WI38 (cell line): ENCODE data around the gene PSORS1C2.

Source experiments
- H3K4me3 ChIP-seq: 2 replicates; pipeline ENCODE4 v1.5.1; 2011; ENCODE audit warnings: low read depth, mild to moderate bottlenecking, control low read depth, low read length
- TF ChIP-seq, protein P1 (sequence below): IDR thresholded peaks from 2 replicates; pipeline ENCODE4 v1.5.1; 2012; ENCODE audit warnings: low read depth, mild to moderate bottlenecking, control low read depth, low read length

Gene PSORS1C2

DNA sequence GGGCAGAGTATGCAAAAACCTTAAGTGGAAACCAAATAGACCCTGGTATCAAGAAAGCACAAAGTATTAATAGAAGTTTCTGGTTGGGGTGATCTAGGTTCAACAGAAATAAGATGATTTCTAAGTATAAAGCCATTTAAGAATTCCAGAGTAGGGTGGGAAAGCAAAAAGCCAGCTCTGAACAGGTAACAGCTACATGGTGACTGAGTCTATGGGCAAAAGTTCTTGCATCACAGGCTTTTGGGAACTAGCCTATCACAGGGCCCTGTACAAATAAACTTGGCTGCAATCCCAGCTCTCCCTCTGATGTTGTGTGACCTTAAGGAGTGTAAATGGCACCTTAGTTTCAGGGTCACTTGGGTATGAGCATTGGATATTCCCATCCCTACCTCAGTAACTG lies 25.1 kb upstream of the PSORS1C2 start:
- H3K4me3 ChIP-seq, result no peak overlapping the region

DNA sequence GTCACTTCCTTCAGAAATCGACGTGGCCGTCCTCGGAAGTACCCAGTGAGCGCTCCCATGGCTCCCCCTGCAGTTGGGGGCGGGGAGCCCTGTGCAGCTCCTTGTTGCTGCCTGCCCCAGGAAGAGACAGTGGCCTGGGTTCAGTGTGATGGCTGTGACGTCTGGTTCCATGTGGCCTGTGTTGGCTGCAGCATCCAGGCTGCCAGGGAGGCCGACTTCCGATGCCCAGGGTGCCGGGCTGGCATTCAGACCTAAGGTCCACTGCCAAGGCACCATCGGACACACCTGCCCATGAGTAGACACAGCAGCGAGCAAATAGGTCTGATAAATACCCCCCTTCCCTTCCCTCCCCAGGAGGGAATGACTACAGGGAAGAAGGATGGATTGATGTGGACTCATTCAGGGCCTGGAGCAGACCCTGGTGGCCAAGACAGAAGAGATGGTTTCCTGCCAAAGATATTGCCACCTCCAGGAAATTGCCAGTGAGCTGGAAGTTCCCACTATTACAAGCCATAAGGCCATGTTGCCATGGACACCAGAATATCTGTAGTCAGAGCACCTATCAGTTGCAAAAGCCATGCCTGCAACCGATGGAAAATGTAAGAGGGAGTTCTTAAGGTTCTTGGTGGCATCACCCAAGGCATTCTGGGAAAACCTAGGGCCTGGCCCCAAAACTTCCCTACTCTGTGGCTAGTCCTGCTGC lies 23.7 kb upstream of the PSORS1C2 start:
- H3K4me3 ChIP-seq, result no peak overlapping the region
- TF ChIP-seq, protein P1, sequence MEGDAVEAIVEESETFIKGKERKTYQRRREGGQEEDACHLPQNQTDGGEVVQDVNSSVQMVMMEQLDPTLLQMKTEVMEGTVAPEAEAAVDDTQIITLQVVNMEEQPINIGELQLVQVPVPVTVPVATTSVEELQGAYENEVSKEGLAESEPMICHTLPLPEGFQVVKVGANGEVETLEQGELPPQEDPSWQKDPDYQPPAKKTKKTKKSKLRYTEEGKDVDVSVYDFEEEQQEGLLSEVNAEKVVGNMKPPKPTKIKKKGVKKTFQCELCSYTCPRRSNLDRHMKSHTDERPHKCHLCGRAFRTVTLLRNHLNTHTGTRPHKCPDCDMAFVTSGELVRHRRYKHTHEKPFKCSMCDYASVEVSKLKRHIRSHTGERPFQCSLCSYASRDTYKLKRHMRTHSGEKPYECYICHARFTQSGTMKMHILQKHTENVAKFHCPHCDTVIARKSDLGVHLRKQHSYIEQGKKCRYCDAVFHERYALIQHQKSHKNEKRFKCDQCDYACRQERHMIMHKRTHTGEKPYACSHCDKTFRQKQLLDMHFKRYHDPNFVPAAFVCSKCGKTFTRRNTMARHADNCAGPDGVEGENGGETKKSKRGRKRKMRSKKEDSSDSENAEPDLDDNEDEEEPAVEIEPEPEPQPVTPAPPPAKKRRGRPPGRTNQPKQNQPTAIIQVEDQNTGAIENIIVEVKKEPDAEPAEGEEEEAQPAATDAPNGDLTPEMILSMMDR, result no peak

More for the DNA sequence above, 25.1 kb upstream of the PSORS1C2 start:
- TF ChIP-seq, protein P1, result no peak

DNA sequence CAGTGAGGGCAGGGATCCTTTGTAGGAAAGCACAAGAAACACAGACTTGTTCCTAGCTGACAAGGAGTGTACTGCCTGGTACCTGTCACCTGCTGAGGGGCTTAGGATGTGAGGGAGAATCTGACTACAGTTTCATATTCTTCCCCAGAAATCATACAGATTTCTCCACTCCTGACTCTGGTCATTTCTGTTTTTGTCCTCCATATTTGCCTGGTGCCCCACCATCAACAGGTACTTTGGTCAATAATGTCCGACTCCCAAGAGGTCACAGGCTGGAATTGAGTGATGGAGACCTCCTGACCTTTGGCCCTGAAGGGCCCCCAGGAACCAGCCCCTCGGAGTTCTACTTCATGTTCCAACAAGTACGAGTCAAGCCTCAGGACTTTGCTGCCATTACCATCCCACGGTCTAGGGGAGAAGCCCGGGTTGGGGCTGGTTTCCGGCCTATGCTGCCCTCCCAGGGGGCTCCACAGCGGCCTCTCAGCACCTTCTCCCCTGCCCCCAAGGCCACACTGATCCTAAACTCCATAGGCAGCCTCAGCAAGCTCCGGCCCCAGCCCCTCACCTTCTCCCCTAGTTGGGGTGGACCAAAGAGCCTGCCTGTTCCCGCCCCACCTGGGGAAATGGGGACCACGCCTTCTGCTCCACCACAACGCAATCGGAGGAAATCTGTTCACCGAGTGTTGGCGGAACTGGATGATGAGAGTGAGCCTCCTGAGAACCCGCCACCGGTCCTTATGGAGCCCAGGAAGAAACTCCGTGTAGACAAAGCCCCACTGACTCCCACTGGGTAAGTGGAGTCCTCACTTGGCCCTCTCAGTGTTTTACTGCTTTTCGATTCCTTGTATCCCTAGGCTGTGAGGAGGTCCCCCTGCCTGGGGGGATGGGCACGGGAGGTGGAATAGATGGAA lies 22.6 kb upstream of the PSORS1C2 start:
- H3K4me3 ChIP-seq, result no peak overlapping the region
- TF ChIP-seq, protein P1, result no peak

DNA sequence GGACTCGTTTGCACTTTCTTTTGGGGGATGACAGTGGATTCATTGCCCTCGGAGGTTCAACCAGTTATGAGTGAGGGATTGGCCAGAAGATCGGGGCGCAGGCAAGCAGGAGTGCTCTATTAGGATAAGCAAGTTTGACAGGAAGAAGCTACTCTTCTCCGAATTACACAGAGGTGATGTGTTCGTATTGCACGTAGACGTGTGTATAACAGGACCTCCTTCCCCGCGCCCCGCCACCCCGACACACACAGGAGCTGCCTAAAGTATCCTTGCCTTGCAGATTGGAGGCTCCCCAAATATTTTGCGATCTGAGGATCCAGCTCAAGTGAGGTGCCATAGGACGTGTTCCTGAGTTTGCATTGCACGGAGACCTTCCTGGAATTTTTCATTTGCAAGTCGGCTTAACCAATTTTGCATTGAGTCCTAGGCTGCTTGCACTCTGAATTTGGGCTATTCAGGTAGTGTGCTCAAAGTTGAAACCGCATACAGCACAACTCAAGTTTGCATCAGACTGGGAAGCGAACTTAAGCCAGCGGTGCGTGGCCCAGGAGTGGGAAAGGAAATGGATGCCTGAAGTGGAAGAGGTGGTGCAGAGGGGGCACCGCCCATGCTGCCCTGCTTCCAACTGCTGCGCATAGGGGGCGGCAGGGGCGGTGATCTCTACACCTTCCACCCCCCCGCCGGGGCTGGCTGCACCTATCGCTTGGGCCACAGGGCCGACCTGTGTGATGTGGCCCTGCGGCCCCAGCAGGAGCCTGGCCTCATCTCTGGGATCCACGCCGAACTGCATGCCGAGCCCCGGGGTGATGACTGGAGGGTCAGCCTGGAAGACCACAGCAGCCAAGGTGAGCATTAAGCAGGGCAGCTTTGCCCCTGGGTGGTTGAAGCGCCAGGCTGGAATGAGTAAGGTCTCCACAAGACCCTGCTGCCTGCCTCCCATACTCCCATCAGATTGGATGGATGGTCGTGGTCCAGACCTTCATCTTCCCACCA lies 20.3 kb upstream of the PSORS1C2 start:
- peak overlapping the region; percentile 67 for H3K4me3 ChIP-seq
- TF ChIP-seq, protein P1, result no peak

DNA sequence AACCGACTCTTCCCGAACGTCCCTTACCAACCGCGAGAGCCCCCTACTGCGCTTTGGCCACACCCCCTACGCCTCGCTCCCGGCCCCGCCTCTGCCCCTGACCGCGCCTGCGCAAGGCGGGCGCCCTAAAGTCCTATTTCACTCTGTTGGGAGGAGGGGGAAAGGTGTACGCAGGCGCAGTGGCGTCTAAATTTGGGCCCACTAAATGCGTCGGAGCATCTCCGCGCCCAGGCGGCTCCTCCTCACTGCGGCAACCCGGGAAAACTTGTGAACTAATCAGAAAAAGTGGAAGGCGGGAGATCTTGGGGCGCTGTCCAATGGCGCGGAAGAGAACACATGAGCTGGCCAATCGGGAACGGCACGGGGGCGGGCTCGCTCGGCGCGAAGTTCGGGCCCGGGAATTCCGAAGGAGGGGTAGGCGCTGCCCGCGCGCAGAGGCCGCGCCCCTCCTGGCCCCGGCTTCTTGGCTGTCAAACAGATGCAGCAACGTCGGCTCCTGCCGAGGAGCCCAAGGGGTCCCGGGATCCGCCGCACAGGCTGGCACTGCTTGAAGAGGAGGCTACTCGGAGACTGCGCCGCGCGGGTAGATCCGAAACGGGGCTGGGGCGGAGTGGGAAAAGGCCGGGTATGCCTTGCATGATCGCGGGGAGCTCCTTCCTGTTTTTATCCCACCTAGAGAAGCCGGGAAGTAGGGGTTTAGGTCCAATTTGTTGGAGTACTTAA lies 19.4 kb upstream of the PSORS1C2 start, which contains the start of gene TCF19:
Gene TCF19 (plus strand): TSS at position 450 of the 723 bp plus-strand sequence. CDS start 881 bp downstream, outside the sequence.
- TF ChIP-seq, protein P1, result no peak

DNA sequence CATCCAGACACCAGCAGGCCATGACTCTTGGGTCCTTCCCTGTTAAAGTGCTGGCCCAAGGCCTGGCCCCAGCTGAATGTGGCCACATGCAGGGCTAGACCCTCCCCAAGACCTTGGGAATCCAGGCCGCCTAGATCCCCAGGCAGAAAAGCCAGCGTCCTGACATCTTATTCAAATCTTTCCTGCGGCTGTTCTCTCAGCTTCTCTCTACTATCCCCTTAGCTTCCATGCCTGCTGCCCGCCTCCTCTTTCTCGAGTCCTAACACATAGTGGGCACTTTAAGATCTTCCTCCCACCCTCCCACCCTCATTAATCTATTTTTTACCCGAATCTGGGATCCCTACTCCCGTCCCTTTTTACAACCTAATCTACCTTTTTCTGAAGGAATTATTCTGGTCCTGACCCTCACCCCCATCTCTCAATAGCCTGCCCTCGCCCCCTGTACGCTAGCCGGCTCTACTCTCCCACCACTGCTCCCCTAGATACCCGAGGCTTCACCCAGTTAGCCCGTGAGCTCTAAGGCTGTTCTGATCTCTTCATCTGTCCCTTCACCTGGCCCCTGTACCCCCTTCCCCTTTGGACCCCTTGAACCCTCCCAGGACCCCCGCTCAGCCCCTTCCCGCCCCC lies 18.8 kb upstream of the PSORS1C2 start, which contains the start of gene CCHCR1:
Gene CCHCR1 (minus strand): TSS at position 290 of the 627 bp plus-strand sequence. CDS start 202 bp downstream, at position 88.
- H3K4me3 ChIP-seq, result peak within 1 kb of the TSS; percentile 77
- TF ChIP-seq, protein P1, result no peak

More for the DNA sequence above, 19.4 kb upstream of the PSORS1C2 start, which contains the start of gene TCF19:
- peak within 1 kb of the TSS; percentile 77 for H3K4me3 ChIP-seq
